Amniotic stem cell (primary cell): ENCODE results near the gene DENND2D.
"Not testable (repeated sequence)": the region's sequence is repeated elsewhere in the genome, so short reads cannot be mapped to it uniquely, and the experiment has no call there.

Source experiments
- DNase-seq: peaks from one replicate; lab custom pipeline; 2025; lab: John Stamatoyannopoulos, UW

The DENND2D gene

DNA sequence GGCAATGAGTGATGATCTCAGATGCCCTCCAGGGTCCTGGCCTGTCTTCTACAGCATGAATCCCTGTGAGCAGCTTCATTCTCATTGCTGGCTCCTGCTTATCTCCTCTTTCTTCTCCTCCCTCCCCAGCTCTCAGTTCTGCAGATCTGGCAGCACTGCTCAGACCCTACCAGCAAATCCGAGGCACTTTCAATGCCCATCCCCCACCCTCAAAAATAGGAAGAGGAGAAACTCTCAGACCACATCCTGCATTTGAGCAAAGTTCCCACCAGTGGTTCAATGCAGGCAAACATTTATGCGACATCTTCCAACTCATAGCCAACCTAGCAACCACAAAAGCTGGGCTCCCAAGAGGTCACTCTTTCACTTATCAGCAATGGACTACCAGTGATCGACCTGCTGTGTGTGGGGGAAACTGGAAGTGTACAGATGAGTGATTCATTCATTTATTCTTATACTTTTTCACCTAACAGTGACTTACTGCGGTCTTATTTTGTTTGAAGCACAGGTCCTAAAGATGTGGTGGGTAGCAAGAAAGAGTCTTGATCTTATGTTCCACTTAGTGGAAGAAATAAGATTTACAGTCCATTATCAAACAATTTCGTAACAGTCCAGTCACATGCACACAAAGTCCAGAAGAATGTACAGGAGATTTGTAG is 21.3 kb upstream of the DENND2D start:
- no peak for DNase-seq

DNA sequence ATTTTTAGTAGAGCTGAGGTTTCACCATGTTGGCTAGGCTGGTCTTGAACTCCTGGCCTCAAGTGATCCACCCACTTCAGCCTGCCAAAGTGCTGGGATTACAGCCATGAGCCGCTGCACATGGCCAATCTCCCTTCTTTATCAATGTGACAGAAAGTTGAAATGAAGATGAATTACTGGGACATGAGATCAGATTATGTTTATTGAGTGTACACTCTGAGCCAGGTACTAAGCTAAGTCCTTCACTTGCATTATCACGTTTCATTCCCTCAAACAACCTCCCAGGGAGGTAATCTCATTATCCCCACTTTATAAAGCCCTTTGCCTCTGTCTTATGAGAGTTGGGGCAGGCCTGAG is 20.8 kb upstream of the DENND2D start:
- DNase-seq = no peak

DNA sequence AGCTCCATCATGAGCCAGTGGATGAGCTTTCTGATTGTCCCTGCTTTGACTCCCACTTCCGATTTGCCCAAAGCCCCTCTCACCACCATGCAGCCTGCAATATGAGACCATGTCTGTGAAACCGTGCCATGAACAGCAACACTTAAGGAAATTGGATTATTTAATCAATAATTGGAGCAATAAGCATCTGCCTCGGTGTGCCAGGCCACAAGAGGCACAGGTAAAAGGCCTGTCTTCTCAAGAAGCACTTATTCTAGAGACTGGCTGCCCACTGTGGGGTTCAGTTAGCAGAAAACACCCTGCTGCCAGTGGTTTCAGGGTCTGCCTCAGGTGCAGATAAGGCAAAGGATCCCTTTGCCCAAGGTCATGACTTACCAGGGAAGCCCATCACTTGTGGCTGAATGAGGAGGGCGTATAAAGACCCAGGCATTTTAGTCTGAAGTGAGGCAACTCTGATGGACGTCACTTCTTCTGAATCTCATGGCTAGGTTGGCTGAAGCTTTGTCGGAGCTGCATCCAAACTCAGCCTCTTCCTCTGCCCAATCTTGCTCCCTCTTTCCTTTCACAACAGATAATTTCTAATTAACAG is 19.9 kb upstream of the DENND2D start:
- no peak for DNase-seq

DNA sequence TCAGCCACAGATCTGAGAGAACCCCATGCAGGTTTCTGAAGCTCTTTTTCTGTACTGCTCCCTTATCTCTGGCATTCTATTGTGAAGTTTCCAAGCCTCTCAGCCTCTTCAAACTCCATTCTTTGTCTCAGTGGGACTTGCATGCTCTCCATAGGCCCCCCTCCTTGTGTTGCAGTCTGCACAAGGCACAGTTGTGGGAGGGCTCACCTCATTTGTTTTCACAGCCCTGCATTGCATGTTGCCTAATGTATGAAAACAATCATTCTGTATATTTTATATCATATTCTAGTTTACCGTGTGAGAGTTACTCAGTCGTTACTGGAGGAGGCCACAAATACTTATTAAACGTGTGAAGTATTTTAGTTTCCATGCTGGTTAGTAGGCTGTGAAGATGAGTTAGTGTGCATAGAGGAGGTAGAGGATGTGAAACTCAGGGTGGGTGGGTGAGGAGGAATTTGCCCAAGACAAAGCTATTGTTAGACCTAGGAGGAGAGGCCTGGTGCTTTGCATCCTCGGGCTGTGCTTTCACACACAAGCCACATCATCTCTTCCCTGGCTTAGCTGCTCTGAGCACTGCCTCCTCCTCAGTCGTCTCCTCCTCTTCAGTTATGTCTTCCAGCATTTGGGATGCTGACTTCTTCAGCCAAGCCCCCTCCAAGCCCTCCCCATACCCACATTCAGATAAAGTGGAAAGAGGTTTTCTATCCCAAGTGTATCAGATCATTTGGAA is 19.3 kb upstream of the DENND2D start:
- no peak for DNase-seq

DNA sequence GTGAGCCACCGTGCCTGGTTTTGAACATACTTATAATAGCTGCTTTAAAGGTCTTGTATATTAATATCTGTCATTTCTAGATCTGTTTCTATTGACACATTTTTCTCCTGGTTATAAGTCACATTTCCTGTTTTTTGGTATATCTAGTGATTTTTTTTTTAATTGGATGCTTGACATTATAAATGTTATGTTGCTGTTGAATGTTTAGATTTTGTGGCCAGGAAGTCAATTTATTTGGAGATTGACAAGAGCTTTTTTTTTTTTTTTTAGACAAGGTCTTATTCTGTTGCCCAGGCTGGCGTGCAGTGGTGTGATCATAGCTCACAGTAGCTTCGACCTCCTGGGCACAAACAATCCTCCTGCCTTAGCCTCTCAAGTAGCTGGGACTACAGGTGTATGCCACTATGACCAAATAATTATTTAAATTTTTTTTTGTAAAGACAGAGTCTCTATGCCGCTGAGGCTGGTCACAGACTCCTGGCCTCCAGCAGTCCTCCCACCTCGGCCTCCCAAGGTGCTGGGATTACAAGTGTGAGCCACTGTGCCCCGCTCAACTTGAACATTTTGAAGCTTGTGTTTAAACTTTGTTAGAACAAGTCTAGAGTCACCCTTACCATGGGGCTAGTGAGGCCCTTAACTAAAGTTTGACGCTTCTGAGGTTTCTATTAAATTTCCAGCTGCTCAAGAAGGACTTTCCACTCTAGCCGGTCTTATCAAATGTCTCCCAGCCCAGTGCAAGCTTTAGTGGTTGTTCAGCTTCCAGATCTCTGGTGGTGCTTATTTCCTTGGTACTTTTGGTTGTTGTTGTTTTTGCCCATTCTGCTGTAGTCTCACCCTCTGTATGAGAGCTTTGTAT is 18.5 kb upstream of the DENND2D start:
- no peak for DNase-seq

DNA sequence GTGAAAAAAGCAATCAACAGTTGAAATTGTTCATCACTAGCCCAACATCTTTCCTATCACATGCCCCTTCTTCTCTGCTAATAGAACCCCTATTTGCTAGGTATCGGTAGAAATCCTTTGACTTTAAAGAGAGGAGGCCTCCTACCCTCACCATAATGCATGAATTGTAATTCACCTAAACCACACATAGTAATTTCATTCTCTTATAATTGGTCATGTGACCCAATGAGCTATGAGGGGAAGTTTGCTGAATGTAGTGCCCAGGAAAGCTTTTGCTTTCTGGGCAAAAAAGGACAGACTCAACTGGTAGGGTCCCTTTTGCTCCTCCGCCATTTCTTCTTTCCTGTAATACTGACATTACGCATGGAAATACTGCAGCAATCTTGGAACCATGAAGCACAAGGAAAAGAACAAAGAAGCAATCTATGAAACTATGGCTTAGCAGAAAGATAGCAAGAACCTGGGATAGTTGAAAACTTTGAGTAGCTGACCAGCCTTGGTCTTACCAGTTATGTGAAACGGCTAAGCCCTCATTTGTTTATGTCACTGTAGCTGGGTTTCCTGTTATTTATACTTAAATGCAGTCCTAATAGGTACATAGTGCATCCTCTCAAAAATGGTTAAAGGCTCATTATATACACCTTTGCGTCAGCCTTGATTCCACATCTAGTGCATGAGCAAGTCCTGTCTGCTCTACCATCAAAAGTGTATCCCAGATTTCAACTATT is 16.9 kb upstream of the DENND2D start:
- no peak for DNase-seq

DNA sequence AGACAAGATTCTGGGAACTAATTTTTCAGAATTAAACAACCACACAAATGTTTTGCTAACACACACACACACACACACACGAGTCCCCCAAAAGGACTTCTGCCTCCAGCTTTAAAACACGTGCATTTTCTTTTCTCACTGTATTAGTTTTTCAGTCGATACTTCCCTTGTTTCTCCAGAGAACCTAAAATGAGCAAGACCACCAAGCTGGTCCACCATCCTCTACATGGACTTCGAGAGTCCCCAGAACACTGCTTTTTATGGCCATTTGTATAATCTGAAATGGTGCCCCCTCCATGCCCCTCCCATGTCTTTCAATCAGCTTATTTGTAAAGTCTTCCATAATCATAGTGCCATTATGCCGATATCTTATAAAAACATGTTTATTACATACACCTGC is 16.3 kb upstream of the DENND2D start:
- DNase-seq = no peak

DNA sequence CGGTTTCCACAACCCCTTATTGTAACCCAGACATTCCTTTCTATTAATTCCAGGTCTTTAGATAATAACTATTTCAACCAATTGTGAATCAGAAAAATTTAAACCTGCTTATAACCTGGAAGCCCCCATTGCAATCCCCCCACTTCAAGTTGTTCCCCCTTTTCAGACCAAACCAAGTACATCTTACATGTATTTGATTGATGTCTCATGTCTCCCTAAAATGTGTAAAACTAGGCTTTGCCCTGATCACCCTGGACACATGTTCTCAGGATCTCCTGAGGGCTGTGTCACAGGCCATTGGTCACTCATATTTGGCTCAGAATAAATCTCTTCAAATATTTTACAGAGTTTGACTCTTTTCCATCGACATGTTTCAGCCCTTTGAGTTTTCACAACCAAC is 14.8 kb upstream of the DENND2D start:
- not testable (repeated sequence) for DNase-seq

DNA sequence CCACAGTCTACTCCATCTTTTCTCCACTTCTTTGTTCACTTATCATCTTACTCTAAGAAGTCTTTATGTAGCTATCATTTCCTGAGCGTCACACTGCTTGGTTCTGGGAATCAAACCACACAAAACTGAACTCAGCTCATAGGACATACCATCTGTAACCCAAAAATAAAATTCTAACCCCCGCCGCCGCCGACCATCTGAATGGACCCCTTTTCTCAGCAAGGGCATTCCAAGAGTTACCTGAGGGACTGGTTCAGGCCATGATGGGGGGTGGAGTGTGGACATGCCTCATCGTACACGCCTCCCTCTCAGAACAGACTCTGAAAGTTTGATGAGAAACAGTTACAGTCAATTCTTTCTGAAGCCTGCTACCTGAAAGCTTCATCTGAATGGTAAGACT is 14.4 kb upstream of the DENND2D start:
- no peak for DNase-seq

DNA sequence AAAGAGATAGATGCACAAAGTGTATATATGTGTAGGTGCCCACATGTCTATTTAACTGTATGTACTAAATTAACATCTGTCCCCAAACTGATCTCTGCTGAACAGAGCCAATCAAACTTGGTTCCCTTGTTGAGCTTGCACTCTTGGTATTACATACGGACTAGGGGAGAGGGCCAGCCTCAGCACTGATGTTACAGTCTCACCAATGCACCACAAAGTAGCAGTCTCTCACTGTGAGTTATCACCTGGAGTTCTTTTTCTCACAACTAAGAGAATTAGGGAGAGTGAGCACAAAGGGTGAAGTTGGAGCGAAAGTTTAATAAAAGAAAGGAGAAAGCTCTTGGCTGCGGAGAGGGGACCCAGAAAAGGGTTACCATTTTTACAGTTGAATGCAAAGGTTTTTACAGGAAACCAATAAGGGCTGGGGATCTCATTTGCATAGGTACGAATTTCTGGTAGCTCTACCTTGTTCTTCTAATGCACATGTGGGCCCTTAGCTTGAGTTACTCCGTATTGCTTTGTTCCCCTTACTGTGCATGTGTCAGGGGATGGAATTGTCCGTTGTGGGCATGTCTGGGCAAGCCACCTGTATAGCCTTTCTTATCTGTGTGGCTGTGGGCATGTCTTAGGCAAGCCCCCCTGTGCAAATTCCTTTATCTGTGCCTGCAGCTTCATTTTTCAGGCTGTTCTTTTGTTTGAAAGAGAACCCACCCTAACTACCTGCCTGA is 13.8 kb upstream of the DENND2D start:
- no peak for DNase-seq

DNA sequence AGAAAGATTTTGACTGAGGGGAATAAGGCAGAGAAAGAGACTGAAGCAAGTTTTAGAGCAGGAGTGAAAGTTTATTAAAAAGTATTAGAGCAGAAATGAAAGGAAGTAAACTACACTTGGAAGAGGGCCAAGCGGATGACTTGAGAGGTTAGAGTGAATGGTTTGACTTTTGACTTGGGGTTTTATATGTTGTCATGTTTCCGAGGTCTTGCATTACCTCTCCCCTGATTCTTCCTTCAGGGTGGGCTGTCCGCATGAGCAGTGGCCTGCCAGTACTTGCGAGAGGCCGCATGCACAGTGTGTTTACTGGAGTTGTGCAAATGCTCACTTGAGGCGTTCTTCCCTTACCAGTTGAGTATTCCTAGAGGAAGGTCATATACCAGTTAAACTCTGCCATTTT is 13.0 kb upstream of the DENND2D start:
- DNase-seq = no peak

DNA sequence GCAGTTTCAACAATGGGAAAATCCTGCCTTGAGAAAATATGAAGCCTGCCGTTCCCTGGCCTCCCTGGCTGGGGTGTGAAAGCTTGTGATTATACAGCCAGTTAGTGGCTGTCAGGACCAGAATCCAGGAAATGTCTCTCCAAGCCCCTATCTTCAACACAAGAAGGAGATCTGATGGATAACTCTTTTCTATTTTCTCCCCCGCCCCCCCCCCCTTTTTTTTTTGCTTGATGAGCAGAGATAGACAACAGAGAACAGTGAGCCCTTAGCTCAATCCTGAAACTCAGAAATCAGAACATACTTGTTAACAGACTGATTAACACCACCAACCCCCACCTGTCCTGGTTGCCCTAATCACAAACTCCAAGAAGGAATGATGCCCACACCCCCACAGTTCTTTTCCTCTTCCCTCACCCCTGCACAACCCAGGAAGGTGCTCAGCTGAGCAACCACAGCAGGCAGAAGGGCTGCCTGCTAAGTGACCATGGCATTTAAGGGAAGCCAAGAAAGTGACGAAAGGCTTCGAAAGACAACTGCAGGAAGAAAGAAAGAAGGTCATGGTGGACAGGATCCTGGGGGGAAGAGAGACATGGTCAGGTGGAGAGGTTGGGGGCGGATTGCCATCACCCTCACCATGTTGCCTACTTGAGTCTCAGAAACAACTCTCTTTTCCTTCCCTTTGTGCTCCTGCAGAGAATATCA is 12.3 kb upstream of the DENND2D start:
- no peak for DNase-seq

DNA sequence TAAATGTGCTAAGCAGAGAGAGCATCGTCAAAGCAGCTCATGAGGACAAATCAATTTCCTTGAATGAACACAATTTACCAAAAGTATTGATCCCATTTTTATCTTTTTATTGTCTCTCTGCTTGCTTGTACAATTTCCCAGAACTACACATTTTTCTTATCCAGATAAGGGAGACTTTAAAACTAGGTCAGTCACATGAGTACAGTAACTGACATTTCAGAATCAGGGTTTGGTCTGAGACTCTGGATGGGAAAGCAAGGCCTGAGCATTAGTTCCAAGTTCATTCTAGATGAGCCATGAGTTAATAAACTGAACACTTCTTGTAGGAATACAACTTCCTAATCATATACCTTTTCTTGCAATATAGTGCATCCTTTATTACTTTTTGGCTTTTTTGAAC is 11.5 kb upstream of the DENND2D start:
- DNase-seq = no peak

DNA sequence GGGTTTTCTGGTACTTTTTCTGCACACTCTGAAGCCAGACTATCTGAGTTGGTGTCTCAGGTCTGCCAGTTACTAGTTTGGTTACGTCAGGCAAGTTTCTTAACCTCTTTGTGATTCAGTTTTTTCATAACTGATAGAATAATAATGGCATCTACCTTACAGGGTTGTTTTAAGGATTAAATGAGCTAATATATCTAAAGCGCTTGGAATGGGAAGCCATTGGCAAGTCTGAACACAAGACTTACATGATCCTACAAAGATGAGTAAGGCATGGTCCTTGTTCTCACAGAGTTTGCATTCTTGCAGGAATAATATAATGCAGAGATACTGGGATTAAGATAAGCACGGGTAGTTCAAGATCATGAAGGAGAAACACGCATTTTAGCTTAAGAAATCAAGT is 9.2 kb upstream of the DENND2D start:
- no peak for DNase-seq

DNA sequence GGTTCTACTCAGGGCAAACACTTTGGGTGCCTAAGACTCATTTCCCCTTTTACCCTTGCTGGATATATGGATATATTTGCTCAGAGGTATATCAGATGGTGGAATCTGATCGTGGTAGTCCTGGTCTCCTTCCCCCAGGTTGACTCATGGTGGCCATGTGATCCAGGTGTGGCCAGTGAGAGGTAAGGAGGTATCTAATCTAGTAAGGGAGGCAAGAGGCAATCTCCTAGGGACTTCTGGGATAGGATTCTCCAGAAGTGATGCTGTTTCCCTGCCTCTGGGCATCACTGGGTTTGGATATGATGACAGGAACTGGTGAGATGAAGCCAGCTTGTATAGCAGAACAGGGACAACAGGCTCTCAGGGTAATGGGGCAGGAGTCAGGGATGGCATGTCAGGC is 8.5 kb upstream of the DENND2D start:
- no peak for DNase-seq

DNA sequence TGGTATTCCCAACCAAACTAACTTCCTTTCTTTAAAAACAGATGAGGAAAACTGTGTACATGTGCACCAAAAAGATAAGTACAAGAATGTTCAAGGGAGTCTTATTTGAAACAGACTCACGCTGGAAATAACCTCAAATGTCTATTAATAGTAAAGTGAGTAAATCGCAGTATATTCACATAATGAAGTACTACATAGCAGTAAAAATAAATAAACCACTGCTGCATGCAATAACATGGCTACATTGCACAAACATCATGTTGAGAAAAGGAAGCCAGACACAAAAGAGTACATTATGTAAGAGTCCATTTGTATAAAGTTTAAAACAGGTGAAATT is 5.2 kb upstream of the DENND2D start:
- no peak for DNase-seq

DNA sequence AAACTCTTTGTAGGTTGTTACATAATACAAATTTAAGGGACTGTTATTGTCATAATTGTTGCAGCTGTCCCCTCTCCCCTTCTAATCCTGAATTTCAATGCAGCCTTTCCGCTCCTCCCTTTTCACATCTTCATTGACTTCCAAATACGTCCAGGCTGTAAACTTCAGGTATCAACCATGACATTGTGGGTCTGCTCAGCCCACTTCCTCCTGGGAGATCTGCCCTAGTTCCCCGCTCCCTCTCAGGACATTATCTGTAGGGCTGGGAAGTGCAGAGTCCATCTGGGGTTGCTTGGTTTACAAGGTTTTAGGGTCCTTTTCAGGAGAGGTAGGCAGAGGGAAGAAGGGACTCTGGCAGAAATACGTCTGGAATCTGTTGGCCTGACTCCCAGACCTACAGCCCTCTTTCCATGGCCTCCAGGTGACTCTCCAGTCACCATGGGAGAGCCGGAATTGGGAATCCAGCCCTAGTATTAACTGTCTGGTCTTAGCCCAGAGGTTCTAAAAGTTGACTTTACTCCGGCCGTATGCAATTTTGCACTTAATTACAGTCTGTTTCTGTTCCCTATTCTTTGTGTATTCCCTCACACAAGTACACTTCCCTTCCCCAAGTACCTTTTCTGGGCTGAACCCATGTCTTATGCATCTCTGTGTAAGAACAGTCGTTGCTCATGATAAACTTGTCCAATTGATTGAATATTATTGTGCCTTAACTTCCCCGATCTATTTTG is 4.7 kb upstream of the DENND2D start:
- no peak for DNase-seq

DNA sequence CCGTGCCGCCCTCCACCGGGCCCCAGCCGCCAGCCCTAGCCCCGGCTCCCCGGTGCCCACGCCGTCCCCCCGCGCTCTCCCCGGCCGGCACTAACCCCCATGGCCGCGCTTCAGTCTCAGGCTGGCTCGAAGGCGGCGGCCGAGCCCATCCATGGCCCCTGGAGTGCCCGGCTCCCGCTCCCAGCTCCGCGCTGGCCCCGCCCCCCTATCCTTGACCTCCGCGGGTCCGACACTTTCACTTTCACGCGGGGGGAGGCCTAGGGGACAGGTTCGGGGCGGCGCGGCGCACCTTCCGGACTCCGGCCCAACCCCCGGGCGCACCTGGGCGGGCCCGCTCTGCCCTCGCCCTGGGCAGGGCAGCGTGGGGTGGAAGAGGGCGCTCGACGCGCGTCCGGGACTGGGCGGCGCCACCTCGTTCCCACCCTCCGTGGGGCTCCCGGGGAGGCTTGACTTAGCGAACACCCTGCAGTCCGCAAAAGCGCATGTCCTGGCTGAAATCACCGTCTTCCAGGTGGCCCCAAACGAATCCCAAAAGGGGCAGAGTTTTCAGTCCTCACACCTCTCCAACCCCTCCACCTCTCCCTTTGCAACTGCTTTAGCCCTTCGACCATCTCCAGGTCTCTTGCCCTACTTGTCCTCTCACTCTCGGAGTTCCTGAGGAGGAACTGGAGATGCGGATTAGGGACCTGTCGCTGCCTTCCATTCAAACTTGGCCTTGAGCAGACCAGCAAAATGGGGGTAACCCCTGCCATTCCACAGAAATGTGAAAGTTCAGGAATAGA is 3.9 kb upstream of the DENND2D start:
- DNase-seq = no peak

DNA sequence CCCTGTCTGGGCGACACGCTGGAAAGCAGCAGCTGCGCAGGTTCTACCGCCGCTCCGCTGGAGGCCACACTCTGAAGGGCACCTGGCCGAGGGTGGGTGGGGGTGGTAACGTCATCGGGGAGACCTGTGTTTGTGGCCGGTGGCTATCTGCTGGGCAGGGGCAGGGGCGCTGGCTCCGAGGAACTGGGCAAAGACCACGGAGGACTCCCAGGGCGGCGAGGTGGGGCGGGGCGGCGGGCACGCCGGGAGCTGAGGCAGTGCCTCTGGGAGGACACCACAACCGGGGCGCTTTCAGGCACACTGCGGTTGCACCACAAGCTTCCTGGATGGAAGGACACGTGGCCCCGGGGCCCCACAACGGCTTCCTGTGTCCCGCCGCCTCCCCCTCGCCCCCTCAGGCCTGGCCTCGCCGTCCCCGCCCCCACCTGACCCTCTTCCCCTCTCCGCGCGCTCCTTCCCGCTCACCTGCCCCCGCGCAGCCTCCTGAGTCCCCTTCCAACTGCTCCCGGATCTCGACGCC is 3.3 kb upstream of the DENND2D start:
- no peak for DNase-seq
